GM23248 (cell line): ENCODE results near the gene STX8.

Experiments used
- EZH2 ChIP-seq: fragments of 200-600 bp; sonication (generic); IDR thresholded peaks from 2 replicates; pipeline ENCODE4 v1.6.1; 2018; ENCODE audit warnings: antibody characterized with exemption, mild to moderate bottlenecking; ENCODE audit not compliant: insufficient read depth, poor library complexity, severe bottlenecking
- EZH2phosphoT487 ChIP-seq: fragments of 200-600 bp; sonication (generic); IDR thresholded peaks from 2 replicates; pipeline ENCODE4 v1.6.1; 2018; ENCODE audit warnings: antibody characterized with exemption, moderate library complexity, mild to moderate bottlenecking, low read depth; ENCODE audit not compliant: insufficient read depth

DNA sequence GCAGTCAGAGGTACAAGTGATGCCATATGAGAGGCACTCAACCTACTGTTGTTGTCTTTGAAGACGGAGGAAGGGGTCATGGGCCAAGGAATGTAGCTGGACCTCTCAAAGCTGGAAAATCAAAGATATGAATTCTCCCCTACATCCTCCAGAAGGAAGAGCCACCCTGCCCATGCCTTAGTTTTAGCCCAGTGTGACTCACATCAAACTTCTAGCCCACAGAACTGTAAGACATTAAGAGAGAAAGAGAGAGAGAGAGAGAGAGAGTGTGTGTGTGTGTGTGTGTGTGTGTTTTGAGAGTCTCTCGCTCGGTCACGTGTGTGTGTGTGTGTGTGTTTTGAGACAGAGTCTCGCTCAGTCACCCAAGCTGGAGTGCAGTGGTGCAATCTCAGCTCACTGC is 87.1 kb downstream of the STX8 start:
- TF ChIP-seq EZH2, result no peak
- TF ChIP-seq EZH2phosphoT487, result no peak
